HG03378 (cell line): ENCODE measurements around the gene ZNF195.
A peak's percentile ranks its signal among the peaks of the same experiment; 100 is the strongest.
"Not testable (repeated sequence)": the region's sequence is repeated elsewhere in the genome, so short reads cannot be mapped to it uniquely, and the experiment has no call there.

Experiments
- ATAC-seq: cut with Tn5 transposase; IDR thresholded peaks from one replicate; pipeline ENCODE4 v1.9.1; 2021; ENCODE audit warnings: mild to moderate bottlenecking, moderate library complexity; ENCODE audit not compliant: unreplicated experiment

Gene ZNF195

DNA sequence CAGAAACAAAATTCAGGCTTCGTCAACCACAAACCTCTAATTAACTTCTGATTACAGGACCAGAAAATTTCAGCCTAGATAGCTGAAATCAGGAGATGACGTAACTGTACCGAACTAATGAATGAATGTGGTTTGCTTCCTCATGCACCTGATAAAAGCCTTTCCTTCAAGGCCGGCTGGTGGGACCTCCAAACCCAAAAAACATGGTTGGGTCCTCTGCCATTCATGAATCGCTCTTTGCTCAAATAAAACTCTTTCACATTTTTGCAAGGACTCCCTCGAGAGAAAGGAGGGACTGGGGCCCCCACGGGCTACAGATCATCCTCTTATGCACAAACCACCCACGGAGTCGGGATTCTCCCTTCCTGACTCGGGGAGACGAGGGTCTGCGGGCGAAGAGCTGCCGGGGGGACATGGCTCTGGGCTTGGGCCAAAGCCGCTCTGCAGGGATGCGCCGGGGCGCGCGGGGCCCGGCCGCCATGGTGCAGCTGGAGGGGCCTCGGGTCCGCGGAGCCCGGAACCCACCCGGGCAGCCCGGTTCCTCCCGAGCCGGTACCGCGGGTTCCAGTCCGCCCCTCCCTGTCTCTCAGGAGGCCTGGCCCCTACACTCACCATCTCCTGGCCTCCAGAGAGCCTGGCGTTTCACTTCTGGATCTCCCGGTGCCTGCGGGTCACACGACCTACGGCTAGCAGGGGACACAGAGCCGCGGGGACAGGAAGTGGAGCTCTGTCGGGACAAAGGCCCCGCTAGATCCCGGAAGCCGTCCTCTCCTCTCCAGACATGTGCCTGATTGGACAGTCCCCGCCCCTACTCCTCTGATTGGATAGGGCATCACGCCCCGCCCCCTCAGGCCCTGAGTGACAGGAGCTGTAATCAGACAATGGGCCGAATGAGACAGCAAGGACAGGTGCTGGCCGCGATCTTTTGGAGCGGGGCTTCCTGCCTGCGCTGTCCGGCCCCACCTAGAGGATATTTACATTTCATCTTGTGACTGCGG lies at the start of gene ZNF195:
Gene ZNF195 (minus strand): TSS at position 721 of the 998 bp plus-strand sequence. CDS start 106 bp downstream, at position 615.
- ATAC-seq, result peak; percentile 96

DNA sequence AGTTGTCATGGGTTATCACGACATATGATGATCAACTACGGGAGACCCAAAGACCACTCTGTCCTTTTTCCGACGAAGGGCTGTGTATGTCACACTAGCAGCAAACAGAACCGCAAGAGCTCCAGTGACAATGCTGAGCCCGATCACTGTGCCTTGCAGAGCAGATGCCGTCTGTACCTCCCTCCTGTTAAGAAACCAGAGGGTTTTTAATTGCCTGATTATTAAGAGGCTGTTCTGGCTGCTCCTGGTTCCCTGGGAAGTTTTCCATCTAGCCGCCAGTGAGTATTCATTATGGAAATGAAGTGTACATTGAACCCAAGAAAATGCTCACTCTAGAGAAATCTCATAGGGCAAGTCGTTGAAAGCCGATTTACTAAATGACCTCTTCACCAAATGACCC lies 49.1 kb upstream of the ZNF195 start:
- not testable (repeated sequence) for ATAC-seq

DNA sequence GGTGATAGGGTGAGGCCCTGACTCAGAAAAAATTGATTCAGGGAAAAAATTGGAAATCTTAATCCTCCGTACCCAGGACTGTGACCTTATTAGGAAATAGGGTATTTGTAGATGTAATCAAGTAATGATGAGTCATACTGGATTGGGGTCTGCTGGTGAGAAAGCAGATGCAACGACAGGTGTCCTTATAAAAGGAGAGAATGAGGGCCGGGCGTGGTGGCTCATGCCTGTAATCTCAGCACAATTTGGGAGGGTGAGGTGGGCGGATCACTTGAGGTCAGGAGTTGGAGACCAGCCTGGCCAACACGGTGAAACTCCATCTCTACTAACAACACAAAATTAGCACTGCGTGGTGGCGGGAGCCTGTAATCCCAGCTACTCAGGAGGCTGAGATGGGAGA lies 47.6 kb upstream of the ZNF195 start:
- not testable (repeated sequence) for ATAC-seq

DNA sequence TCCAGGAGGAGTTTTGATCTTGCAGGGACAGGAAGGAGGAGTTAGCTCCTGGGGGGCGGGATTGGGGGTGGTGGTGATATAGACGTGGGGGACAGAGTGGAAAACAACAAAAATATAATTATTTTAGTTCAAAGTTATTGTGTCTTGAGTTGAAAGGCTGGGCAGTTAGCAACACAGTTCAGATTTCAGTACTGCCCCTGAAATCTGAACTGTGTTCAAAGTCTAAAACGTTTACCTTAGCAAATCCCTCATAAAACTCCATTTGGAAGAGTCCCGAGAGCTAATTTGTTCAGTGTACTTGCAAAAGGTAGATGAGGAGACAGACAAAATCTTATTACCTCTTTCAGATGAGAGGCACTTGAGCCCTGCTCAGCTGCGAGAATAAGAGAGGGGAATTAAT lies 45.0 kb upstream of the ZNF195 start:
- ATAC-seq, result not testable (repeated sequence)

- ATAC-seq, result not testable (repeated sequence)
These were observed 44.3 kb upstream of the ZNF195 start for GRCh38 chr11:3423138-3423731.

GRCh38 chr11:3422380-3423137 lies 43.6 kb upstream of the ZNF195 start:
- ATAC-seq, result peak; percentile 62

DNA sequence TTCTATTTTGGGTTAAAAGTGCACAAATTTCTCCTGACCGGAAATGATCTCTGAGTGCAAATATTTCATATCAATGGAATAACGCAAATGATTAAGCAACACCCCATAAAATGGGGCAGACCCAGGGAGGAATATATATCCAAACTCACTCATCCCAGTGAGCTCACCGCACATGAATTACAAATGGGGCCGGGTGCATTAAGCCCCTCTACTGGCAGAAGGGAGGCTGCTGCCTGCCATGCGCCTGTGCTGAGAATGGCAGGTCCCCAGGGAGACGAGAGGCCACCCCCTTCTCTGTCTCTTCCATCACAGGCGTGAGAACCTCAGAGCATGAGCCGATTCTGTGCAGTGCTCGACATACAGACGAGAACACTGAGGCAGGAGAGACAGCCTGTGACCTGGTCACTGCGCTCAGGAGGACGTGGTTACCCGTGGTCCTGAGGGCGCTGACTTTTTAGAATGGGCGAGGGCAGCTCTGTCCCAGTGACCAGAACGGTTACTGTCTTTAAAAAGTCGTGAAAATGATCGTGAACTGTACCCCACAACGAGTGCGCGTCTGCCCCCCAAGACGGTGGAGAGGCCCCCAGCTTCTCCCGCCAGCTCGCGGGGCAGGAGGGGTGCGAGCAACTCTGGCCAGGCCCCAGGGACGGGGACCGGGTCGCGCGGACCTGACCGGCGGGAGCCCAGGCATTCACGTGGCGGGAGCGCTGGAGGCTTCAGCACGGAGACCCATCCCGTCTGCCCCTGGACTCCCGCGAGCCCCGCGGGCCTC lies 42.8 kb upstream of the ZNF195 start:
- ATAC-seq, result not testable (repeated sequence)

GRCh38 chr11:3420281-3421042 lies 41.5 kb upstream of the ZNF195 start:
- ATAC-seq, result not testable (repeated sequence)

DNA sequence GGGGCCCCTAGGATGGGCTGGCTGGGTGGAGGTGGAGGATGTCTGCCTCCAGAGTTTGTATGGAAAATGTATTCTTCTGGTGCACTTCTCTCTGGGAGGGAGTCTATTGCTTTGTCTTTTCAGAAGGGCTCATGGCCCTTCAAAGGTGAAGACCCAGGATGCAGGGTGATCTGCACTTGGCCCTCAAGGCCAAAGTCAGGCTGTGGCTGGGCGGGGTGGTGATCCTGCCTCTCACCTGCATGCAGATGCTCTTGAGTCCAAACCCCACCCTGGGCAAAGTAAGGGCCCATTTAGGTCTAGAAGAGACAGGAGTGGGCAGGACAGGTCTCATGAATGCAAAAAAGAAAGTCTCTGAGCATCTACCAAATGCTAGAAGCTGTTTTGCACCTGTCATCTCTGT lies 40.5 kb upstream of the ZNF195 start:
- ATAC-seq, result not testable (repeated sequence)

GRCh38 chr11:3417047-3417446 lies 38.1 kb upstream of the ZNF195 start:
- not testable (repeated sequence) for ATAC-seq

- not testable (repeated sequence) for ATAC-seq
These were observed 36.4 kb upstream of the ZNF195 start for GRCh38 chr11:3415301-3415700.

GRCh38 chr11:3413666-3414065 lies 34.7 kb upstream of the ZNF195 start:
- ATAC-seq, result not testable (repeated sequence)

DNA sequence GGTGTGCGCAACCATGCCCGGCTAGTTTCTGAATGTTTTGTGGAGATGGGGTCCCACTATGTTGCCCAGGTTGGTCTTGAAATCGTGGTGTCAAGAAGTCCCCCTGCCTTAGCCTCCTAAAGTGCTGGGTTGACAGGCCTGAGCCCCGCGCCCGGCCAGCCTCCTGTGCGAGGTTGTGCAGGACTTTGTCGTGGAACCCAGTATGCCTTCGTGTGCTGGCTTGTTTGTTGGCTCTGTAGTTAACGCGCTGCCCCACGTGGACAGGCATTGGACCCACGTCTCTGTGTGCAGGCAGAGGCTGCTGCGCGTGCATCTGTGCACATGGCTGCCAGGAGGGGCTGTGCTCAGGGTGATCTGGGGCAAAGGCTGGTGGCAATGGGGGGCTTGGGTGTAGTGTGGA lies 33.9 kb upstream of the ZNF195 start:
- no peak for ATAC-seq

GRCh38 chr11:3408722-3409121 lies 29.8 kb upstream of the ZNF195 start:
- ATAC-seq, result not testable (repeated sequence)

- not testable (repeated sequence) for ATAC-seq
These were observed 29.2 kb upstream of the ZNF195 start for GRCh38 chr11:3408058-3408605.

DNA sequence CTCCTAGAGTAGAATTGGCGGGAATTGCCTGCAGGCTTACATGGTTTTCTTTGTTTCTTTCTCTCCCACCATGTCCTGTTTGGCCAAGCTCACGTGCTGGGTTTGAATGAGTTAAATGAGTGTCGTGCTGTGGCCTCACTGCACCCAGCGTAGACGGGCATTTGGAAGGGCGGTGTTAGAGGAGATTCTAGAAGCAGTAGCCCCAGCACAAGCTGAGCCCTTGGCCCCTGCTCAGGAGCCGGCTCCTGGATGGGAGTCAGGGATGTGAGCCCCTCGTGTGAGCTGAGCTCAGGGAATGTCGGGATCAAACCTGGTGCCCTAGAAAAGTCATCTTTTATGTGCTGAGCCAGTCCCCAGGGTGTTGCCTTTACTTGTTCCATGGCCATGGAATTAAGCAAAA lies 28.0 kb upstream of the ZNF195 start:
- ATAC-seq, result not testable (repeated sequence)

DNA sequence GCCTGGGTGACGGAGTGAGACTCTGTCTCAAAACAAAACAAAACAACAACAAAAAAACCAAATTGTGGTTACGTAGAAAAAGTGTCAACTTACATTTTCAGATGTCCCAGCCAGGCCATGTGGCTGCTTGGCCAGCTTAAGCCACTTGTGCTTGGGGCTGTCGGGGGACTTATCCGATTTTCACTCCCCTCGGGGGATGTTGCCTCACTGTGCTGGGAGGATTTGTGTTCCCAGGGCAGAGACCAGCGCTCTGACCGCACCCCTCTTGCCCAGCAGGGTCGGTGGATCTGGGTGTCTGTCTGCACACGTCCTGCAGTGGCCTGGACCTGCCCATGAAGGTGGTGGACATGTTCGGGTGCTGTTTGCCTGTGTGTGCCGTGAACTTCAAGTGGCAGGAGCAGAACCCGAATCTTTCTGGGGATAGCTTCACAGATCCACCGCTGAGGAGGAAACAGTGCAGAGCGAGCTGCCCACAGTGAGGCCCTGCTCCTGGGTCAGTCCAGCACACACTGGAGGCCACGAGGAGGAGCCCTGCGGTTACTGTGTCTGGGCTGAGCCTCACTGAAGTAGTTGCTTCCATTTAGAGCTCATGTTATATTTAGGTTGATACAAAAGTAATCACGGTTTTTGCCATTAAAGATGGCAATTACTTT lies 27.4 kb upstream of the ZNF195 start:
- not testable (repeated sequence) for ATAC-seq

- ATAC-seq, result not testable (repeated sequence)
These were observed 25.4 kb upstream of the ZNF195 start for GRCh38 chr11:3404076-3404925.
